B cell (primary cell): ENCODE measurements around the gene FBXO10. TPM values are rescaled to one million over a fixed set of nuclear protein-coding genes. Genes with fewer than 3 reads are reported as not detected.

Source experiments
- ATAC-seq: fragments of 200-7000 bp; cut with Tn5 transposase; one replicate; pipeline ENCODE4 v1.10.0; 2021; ENCODE audit warnings: low read depth, mild to moderate bottlenecking, moderate number of reproducible peaks, moderate library complexity
- CTCF ChIA-PET: fragments of 350-600 bp; sonication (Branson Sonifier 250); formaldehyde crosslinking; loops from one replicate; lab custom pipeline; 2021; ENCODE audit warnings: antibody characterized with exemption, inconsistent platforms; lab: Charles Lee
- POLR2A ChIA-PET: fragments of 350-600 bp; sonication (Branson Sonifier 250); formaldehyde crosslinking; loops from one replicate; lab custom pipeline; 2021; ENCODE audit warnings: antibody characterized with exemption; lab: Charles Lee
- DNase-seq: peaks from one replicate; pipeline ENCODE4 v3.0.0; 2013
- H2AFZ ChIP-seq: 2 replicates; pipeline ENCODE4 v1.6.1; 2012; ENCODE audit warnings: mild to moderate bottlenecking, low read depth, low read length; ENCODE audit not compliant: insufficient read depth, poor library complexity, severe bottlenecking
- H3K27ac ChIP-seq, 2 donors: 1 replicate in 1 of 2; 2 replicates in 1 of 2; pipeline ENCODE4 v1.5.1; 2012 to 2013; ENCODE audit warnings: low read length in 2 of 2, mild to moderate bottlenecking in 2 of 2, moderate library complexity in 1 of 2
- H3K27me3 ChIP-seq, 4 experiments: fragments of 200-600 bp in 1 of 4; sonication (generic) in 1 of 4; replicated peaks in 1 of 4; 1 replicate in 2 of 4; 2 replicates in 2 of 4; pipeline versions ENCODE4 v1.6.1 to v1.7.0; 2013 to 2016; ENCODE audit warnings: low read length in 3 of 4, mild to moderate bottlenecking in 2 of 4, mixed read lengths in 1 of 4, moderate library complexity in 1 of 4; ENCODE audit not compliant: insufficient read depth in 4 of 4, control insufficient read depth in 3 of 4; ENCODE audit errors: control extremely low read depth in 1 of 4
- H3K36me3 ChIP-seq, 2 experiments: replicated peaks in 1 of 2; 1 replicate in 1 of 2; 2 replicates in 1 of 2; pipeline versions ENCODE4 v1.6.1 to v1.7.1; 2013; ENCODE audit warnings: low read length in 1 of 2; ENCODE audit not compliant: insufficient read depth in 2 of 2, control insufficient read depth in 1 of 2; ENCODE audit errors: control extremely low read depth in 1 of 2, extremely low read depth in 1 of 2
- H3K4me1 ChIP-seq, 2 donors: fragments of 200-600 bp in 1 of 2; sonication (generic) in 1 of 2; 1 replicate in 1 of 2; 2 replicates in 1 of 2; pipeline versions ENCODE4 v1.5.1 to v1.6.1; 2013 to 2017; ENCODE audit warnings: low read length in 2 of 2; ENCODE audit not compliant: control insufficient read depth in 2 of 2, insufficient read depth in 2 of 2
- H3K4me2 ChIP-seq: replicated peaks from 2 replicates; pipeline ENCODE3; 2012; ENCODE audit warnings: mild to moderate bottlenecking, low read depth, low read length; ENCODE audit not compliant: poor library complexity, severe bottlenecking
- H3K4me3 ChIP-seq, 5 experiments: fragments of 200-600 bp in 1 of 5; sonication (generic) in 1 of 5; 1 replicate in 3 of 5; 2 replicates in 2 of 5; pipeline versions ENCODE4 v1.5.1 to v1.7.0; 2011 to 2016; ENCODE audit warnings: low read length in 4 of 5, mild to moderate bottlenecking in 4 of 5, low read depth in 2 of 5, control low read depth in 1 of 5, moderate library complexity in 1 of 5; ENCODE audit not compliant: insufficient read depth in 1 of 5; ENCODE audit errors: control extremely low read depth in 1 of 5, extremely low read depth in 1 of 5
- H3K79me2 ChIP-seq: fragments of 200-600 bp; sonication (generic); one replicate; pipeline ENCODE4 v1.6.0; 2016; ENCODE audit warnings: low read length; ENCODE audit not compliant: control insufficient read depth, insufficient read depth
- H3K9ac ChIP-seq: fragments of 200-600 bp; sonication (generic); 2 replicates; pipeline ENCODE4 v1.6.1; 2017; ENCODE audit warnings: mild to moderate bottlenecking, low read length, moderate library complexity
- H3K9me3 ChIP-seq, 3 donors: one replicate each; pipeline versions ENCODE4 v1.6.1 to v1.7.1; 2013; ENCODE audit warnings: low read length in 2 of 3; ENCODE audit not compliant: control insufficient read depth in 2 of 3, insufficient read depth in 1 of 3; ENCODE audit errors: control extremely low read depth in 1 of 3
- H4K20me1 ChIP-seq: 2 replicates; pipeline ENCODE4 v1.6.0; 2012; ENCODE audit warnings: mild to moderate bottlenecking, low read length; ENCODE audit not compliant: insufficient read depth, control insufficient read depth, poor library complexity, severe bottlenecking
- H3K27ac Mint-ChIP-seq: one replicate; pipeline ENCODE4 v1.8.0; 2021; ENCODE audit warnings: mixed read lengths
- H3K27me3 Mint-ChIP-seq: one replicate; pipeline ENCODE4 v1.8.0; 2021; ENCODE audit warnings: mixed read lengths
- H3K4me1 Mint-ChIP-seq: one replicate; pipeline ENCODE4 v1.8.0; 2021; ENCODE audit warnings: mixed read lengths
- H3K4me3 Mint-ChIP-seq: one replicate; pipeline ENCODE4 v1.8.0; 2021; ENCODE audit warnings: mixed read lengths
- H3K9me3 Mint-ChIP-seq: one replicate; pipeline ENCODE4 v1.8.0; 2022; ENCODE audit warnings: mixed read lengths; ENCODE audit not compliant: insufficient read depth
- CTCF ChIP-seq: fragments of 200-600 bp; IDR thresholded peaks from one replicate; pipeline ENCODE4 v1.8.0; 2022; ENCODE audit warnings: antibody characterized with exemption, mild to moderate bottlenecking
- EZH2 ChIP-seq: IDR thresholded peaks from 2 replicates; pipeline ENCODE4 v1.6.1; 2012; ENCODE audit warnings: borderline replicate concordance, low read depth, mild to moderate bottlenecking, moderate library complexity, low read length; ENCODE audit not compliant: insufficient read depth, poor library complexity, severe bottlenecking
- WGBS: methylation state at CpG from one replicate; pipeline ENCODE4 v1.1.5; 2013; ENCODE audit warnings: missing lambda C conversion rate; ENCODE audit not compliant: insufficient coverage; 5-methylcytosine and 5-hydroxymethylcytosine counted together
- intact Hi-C: fragments of 100-400 bp; cut with micrococcal nuclease; formaldehyde crosslinking; loops from one replicate; pipeline ENCODE4 v1.10.0; 2022
- polyA plus RNA-seq: library from polyadenylated mRNA; depleted of rRNA; stranded (reverse); fragments of >200 nt; gene quantifications from 2 replicates; pipeline ENCODE4 v1.2.3, GENCODE V29; 2012
- total RNA-seq, 2 donors: library from RNA; stranded (reverse); fragments of 120-200 nt in 1 of 2; gene quantifications; 1 replicate in 1 of 2; 2 replicates in 1 of 2; pipeline versions ENCODE4 v1.2.3 to v1.2.4, GENCODE V29; 2013 to 2022

Gene FBXO10
- total and polyA plus RNA-seq, 2 donors (not counting 1 experiment from before 2014, with no cell fraction given), result 18.6 to 67.3 TPM

DNA sequence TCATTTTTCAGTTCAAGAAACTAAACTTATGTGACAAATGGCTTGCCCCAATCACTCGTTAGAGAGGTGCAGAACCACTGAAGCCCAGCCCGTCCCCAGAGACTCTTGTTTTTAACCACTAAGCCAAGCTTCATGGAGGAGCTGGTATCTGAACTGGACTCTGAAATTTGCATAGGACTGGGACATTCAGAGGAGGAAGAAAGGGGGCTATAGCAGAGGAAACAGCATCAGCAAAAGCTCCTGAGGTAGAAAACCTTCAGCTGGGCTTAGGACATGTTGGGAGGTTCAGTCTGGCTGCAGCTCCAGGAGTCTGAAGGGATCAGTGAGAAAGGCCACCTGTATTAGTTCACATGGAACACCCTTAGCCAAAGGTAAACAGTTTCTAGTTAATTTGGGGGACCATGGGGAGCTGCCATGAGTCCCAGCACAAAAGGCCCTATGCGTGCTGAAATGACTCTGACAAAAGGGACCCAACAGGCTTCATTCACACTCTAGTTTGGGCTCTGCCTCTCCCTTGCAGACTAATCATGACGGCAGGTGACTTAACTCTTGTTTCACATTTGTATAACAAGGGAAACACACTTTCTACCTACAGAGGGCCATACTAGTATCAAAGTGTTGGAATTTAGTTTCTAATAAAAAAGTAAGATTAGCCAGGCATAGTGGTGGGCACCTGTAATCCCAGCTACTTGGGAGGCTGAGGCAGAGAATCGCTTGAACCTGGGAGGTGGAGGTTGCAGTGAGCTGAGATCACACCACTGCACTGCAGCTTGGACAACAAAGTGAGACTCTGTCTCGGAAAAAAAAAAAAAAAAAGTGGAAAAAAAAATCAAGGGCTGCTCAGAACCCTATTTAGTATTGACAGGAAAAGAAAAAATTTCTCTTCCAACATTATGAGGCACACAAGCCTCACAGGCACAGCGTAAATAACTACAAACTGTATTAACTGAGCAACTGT is 10.2 kb downstream of the FBXO10 start:
- Histone ChIP-seq H3K36me3 (peaks cover 0 to 4% of the 10 kb centered on the region in 2 experiments), H3K27ac (peak overlapping the region; percentile 70), H4K20me1 (no peaks in the 10 kb centered on the region), H3K4me3 (peak overlapping the region in 3 of 5 experiments; percentile 9 to 52 (median 33)), H3K4me1 (peaks cover 59 to 76% of the 10 kb centered on the region in 2 donors), H3K27me3 (no peaks in the 10 kb centered on the region), H3K9ac (peak overlapping the region; percentile 45), H3K79me2 (peaks cover 48% of the 10 kb centered on the region), H3K4me2 (peak overlapping the region; percentile 68), H2AFZ (peak overlapping the region; percentile 39), H3K9me3 (peaks cover 0 to 17% (median 13%) of the 10 kb centered on the region in 3 donors)
- Mint-ChIP-seq H3K27ac (peak overlapping the region; percentile 94), H3K4me3 (peak overlapping the region; percentile 83), H3K27me3 (no peaks in the 10 kb centered on the region), H3K4me1 (peaks cover 78% of the 10 kb centered on the region), H3K9me3 (peaks cover 10% of the 10 kb centered on the region)
- ChIA-PET CTCF (interaction anchor here (0.7 to 3.4 kb wide), 11 partner anchors 11 to 37 kb away, joined by 3 to 25 read pairs (median 4); partner anchors contain the start of genes FBXO10 and TOMM5), POLR2A (interaction anchor here (0.6 to 2.4 kb wide), 7 partner anchors 10 to 184 kb away, joined by 3 to 20 read pairs (median 4); partner anchors contain the start of genes FBXO10 and TOMM5)
- WGBS, result 31% methylated on average over 2 of the region's 7 CpGs
- TF ChIP-seq EZH2 (no peak), CTCF (no peak)
- intact Hi-C loops, result loop anchor here (1.0 to 5.0 kb wide), 4 partner anchors 9 to 79 kb away; partner anchors contain the start of gene POLR1E
- DNase-seq (peak; percentile 73), ATAC-seq (peak; percentile 94)
